ENCODE measurements around the gene CDH23.
"Not testable (repeated sequence)": the region's sequence is repeated elsewhere in the genome, so short reads cannot be mapped to it uniquely, and the experiment has no call there.

Gene CDH23

DNA sequence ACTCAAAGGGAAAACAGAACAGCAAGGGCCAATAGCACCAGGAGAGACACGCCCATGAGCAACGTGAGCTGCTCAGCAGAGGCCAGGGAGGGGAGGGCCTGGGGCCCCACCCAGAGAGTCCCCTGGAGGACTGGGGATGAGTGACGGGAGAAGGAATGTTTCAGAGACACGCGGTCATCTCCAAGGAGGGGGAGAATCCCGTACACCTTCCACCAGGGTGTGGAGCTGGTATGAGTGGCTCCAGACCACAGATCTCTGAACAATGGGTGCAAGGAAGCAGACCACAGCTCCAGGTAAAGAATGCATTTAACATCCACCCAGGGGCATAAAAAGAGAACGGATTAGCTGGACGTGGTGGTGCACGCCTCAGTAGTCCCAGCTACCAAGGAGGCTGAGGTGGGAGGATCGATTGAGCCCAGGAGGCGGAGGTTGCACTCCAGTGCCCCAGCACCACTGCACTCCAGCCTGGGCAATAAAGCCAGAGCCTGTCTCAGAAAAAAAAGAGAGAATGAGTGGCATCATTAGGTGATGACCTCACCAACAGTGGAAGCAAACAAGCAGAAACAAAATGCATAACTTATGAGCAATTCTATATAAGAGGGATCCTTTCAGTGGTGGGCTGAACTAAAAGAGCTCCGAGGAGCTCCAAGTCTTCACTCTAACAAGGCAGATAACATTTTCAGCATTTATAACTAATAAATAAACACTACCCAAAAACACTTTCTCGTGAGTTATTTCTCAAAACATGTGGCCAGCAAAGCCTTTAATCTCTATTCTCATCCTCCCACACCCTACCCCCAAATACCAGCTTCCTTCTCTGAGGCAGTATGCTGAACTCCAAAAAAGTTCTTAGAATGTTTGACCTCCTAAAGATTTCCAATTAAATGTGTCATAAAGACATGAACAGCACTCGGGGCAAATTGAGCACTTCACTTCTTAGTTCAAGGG, 441.8 kb downstream of the CDH23 start:
- peak; percentile 30 for DNase-seq (ENCODE audit: low spot score)

DNA sequence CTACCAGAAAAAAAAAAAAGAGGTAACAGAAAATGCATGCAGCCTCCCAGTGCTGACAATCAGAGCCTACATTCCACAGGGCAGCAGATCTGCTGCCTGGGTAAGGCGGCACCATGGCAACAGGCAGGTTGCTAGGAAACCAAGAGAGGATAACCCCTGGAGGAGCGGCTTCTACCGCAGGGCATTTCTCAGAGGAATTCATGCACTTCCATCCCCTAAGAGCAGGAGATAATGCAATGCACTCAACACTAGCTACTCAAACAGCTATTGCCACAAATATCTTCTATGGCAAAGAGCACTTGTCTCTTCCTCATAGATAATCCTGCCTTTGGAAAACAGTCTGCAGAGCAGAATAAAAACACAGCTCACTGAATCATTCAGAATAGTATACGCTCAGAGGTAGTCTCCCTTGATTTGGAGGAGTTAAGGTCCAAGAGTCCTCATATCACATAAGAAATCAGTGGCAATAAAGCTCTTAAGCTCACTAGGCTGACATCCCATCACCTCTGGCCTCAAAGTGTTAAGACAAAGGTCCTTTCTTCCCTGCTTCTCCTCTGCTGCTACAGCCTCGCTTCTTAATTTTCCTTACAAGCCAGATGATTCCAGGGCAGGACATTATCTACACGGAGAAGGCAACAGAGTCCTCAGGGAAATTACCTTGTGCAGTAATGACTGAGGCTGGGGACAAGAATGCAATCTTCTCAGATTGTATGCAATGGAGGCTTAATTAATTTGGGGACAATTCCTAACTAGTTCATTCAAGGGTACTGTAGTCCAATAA, 443.6 kb downstream of the CDH23 start:
- no peak for DNase-seq (ENCODE audit: low spot score)

DNA sequence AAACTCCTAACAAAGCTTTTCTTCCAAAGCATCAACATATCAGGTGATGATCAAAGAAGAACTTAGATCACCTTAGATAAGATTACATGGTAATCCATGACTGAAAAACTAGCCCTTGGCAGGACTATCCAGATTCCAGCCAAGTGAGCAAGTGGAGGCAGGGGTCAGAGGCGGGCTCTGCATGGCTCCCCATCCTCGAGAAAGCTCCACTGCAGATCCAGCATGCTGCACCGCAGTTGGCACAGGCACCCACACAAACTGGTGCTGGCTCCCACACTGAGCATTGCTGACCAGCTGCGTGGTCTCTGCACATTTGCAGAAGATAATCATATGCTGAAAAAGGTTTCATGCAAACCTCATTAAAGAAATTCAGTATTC, 444.2 kb downstream of the CDH23 start:
- no peak for DNase-seq (ENCODE audit: low spot score)

DNA sequence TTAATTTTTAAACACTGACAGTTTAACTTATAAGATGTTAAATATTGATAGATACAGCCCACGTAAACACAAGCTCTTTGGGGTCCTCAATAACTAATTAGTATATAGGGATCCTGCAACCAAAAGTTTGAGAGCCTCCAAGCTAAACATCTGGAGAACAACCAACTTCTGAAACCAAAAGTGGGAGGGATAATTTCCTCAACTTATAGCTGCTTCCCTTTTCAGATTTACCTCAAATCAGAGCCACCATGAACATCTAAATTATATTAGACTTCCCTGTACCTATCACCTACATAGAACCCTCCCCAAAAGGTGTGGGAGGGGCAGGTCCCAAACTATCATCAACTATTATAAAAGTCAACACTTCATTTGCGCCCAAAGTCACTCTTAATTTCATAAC, 445.7 kb downstream of the CDH23 start:
- no peak for DNase-seq (ENCODE audit: low spot score)

DNA sequence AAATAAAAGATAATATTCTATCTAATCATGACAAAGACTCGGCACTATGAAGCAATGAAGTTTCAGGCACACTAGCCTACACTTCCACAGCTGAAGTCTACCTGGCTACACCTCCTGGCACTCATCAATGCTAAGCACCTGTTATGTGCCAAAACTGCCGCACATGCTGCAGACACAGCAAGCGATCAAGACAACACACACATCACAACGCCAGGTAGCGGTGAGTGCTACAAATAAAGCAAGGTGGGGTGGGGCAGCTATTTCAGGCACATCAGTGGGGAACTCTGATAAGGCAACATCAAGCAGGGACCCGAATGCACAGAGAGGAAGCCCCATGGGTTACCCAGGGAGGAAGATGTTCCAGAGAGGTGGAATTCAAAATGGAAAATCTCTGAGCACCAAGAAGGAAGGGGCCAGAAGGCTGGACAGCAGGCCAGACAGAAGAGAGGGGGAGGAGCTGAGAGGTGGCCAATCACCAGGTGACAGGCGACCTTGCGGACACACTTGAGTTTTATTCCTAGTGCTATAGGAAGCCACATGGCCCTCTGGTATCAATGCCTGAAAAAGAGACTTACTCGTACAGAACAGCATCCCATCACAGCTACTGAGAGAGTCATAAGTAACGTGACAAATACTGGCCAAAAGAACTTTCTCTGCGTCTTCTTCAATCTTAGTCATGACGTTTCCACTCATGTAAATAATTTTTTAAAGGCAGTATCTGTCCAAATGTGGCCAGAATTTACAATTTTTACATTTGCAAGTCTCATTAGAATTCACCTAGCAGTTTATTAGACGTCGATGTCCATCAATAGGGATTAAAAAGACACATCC, 446.4 kb downstream of the CDH23 start:
- no peak for DNase-seq (ENCODE audit: low spot score)

DNA sequence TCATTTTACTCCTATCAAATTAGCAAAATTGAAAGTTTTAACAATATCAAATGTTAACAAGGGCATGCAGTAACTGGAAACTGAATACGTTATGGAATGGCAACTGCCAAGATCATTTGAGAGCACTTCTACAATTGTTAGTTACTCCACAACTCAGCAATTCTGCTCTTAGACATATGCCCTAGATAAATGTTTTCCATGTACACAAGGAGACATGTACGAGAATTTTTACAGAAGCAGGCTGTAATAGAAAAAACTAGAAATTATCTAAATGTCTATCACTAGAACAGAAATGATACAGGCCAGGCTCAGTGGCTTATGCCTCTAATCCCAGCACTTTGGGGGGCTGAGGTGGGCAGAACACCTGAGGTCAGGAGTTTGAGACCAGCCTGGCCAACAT, 447.4 kb downstream of the CDH23 start:
- DNase-seq (ENCODE audit: low spot score): no peak

DNA sequence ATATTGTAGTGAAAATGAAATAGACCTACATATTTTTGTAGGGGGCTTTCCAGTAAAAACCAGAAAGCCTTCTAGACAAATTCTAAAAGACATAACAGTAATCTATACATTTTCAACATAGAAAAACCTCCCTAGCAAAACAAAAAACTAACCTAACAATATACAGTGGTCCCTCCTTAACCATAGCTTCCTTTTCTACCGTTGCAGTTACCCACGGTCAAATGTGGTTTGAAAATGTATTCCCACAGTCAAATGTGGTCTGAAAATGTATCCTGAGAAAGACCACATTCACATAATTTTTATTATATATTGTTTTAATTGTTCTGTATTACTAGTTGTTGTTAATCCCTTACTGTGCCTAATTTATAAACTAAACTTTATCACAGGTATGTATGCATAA, 448.0 kb downstream of the CDH23 start:
- no peak for DNase-seq (ENCODE audit: low spot score)

DNA sequence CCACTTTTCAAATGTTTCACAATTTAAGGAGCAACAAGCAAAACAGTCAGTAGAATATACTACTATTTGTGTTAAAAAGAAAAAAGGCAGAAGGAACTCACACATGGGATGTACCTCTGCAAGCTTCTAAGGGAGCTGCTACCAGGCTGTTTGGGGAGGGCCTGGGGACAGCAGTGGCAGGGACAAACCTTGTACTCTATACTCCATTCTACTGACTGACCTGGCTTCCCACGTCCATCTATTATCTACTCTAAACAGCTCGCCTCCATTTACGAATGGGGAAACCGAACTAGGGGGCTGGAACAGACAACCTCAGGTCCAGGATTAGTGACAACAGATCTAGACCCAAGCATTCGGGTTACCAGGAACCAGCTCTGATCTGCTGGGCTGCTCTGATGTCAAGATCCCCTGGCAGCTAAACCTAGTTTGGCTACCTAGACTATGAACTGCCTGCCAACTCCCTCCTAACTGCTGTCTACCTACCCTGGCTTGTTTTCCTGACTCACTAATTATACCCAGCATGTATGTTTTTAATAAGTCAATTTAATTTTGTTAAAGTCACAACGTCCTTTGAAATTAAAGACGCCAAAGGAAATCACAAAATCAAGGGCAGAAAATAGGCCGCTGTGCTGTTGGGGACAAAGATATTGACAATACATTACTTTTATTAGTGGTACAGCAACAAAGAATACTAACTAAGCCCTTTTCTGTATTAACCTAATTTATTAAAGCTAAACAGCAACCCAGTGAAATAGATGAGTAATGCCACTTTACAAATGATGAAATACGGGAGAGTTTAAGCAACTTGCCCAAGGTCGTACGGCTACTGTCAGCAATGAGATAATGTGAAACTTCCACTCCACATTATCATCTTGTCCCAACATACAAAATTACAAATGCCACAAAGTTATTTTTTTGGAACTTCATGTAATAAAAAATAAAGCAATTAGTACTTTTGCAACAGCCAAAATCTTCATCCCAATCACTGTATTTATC, 449.0 kb downstream of the CDH23 start:
- no peak for DNase-seq (ENCODE audit: low spot score)

DNA sequence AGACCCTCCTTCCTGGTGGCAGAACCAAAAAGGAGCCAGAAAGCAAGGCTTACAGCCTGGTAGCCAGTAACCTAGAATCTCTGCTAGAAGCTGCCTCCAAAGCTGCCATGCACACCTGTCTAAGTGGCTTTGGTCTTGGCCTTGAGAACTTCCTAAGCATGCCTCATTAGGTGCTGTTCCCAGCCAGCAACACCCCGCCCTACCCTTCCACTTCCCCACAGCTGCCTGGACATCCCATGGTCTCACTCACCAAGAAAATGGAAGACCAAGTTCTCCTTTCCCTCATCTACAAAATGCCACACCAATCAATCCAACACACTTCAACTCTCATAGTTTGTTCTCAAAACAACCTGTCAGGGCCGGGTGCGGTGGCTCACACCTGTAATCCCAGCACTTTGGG, 450.1 kb downstream of the CDH23 start:
- DNase-seq (ENCODE audit: low spot score): no peak

DNA sequence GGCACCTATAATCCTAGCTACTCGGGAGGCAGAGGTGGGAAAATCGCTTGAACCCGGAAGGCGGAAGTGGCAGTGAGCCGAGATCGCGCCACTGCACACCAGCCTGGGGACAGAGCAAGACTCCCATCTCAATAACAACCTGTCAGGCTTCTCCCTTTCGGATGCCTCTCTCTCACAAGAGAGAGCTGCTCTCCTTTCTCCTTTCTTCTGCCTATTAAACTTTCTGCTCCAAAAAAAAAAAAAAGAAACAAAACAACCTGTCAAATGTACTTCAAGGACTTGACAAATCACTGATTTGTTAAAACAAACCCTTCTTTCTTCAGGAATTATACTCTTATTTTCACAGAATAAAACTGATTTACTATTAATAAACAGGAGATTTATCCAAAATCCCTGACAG, 450.7 kb downstream of the CDH23 start:
- DNase-seq (ENCODE audit: low spot score): no peak

DNA sequence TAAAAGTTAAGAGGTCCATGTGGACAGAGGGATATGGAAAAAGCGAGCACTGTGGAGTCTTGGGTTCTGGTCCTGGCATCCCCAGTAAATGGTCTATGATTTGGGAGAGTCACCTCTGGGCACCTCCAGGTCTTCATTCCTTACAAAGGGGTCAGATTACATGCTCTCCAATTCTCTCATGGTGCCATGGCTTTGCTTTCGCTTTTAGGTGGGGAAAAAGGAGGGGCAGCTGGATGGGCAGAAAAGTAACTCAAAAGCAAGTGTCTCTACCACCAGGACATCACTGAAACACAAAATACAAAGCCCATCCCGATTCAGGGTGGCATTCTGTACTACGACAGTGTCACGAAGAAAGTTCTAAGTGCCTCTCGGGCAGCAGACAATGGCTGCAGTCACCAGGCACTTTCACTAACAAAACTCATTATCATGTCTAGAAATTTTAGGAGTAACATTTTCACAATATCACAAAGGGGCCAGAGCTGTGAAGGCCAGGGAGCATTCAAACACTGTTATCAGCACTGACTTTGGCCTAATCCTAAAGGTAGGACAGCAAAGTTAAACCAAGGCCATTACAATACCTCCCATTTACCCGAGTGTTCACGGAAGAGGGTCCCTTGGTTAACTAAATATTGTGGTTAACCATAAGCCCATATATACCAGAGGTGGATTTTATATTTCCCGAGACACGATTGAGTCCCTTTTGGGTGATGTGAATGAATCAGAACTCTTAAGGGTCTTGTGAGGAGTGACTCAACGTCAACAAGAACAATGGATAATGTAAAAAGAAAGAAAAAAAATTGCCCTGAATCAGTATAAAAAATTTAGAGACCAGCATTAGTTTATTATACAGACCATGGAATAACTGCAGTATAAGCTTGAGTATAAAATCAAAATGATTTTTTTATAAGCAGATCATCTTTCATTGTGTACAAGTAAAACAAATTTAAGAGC, 451.9 kb downstream of the CDH23 start:
- no peak for DNase-seq (ENCODE audit: low spot score)

DNA sequence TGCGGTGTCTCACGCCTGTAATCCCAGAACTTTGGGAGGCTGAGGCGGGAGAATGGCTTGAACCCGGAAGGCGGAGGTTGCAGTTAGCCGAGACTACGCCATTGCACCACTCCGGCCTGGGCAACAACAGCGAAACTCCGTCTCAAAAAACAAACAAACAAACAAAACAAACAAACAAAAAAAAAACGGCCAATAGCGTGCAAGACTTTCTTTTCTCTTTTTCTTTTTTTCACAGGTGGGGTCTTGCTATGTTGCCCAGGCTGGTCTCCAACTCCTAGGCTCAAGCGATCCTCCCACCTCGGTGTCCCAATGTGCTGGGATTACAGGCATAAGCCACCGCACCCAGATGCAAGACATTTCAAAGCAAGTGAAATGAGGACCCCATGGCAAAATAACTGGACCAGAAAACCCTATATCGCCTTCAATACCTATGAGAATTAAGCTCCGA, 452.8 kb downstream of the CDH23 start:
- no peak for DNase-seq (ENCODE audit: low spot score)

DNA sequence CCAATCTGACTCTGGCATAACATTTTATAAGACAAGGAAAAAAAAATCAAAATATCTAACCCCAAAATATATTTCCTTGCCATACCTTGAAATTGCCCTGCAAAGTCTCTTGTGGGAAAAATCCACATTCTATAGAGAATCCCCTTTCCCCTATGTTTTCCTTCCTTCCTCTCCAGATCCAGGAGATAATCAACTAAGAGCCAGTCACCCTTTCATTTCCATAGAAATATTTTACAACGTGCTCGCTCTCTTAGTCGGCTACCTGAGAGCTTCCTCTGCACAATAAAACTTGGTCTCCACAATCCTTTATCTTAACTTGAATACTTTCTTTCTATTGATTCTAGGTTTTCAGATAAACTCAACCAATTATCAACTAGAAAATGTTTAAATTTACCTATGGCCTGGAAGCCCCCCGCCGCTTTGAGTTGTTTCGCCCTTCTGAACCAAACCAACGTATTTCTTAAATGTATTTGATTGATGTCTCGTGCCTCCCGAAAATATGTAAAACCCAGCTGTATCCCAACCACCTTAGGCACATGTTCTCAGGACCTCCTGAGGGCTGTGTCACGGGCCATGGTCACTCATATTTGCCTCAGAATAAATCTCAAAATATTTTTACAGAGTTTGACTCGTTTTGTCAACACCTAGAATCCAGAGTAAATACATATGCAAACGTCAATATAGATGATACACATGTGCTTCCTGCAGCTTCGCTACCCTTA, 453.5 kb downstream of the CDH23 start:
- DNase-seq (ENCODE audit: low spot score): no peak

DNA sequence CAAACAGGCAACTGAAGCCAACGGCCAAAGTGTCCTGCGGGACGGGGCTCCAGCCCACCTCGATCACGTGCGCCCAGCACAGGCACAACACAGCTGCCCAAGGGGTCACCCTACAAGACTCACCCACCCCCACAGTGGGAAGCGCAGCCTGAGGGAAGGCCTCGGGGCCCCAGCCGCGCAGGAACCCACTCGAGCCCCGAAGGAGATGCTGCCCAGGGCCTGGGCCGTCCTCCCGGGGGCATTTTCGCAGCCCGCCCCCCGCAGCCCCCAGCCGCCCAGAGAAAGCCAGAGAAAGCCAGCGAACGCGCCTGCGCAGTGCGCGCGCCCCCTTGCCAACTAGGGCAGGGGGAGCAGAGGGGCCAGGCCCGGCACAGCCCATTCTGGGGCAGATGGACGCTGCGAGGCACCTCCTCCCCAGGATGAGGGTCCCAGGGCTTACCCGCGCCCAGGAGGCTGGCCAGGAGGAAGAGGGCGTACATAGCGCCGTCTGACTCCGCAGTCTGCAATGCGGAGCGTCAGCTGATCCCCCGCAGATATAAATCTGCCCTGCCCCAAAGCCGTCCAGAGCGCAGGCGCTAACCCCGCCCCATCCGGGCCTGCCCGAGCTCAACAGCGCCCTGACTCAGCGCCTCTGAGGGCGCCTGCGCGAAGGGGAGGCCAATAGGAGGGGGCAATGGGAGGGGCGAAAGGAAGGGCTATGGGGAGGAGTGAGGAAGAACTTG, 454.2 kb downstream of the CDH23 start, which contains the start of gene PSAP:
Gene PSAP, minus strand, starts transcription at position 509 of the 722 bp plus-strand sequence. Its CDS starts 30 bp downstream, at position 479.
- peak; percentile 98 for DNase-seq (ENCODE audit: low spot score)

DNA sequence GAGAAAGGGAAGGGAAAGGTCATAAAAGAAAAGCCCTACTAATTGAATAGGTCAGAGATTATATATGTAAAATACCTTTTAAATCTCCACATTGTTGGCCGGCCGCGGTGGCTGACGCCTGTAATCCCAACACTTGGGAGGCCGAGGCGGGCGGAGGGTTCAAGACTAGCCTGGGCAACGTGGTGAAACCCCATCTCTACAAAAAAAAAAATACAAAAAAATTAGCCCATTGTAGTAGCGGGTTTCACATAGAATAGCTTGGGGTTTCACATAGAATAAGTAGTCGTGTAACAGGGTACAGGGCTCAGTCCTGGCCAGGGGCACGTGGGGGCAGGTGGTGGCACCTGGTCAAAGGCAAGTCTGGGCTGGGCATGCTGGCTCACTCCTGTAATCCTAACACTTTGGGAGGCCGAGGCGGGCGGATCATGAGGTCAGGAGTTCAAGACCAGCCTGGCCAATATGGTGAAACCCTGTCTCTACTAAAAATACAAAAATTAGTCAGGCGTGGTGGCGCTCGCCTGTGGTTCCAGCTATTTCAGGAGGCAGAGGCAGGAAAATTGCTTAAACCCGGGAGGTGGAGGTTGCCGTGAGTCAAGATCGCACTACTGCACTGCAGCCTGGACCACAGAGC, 454.9 kb downstream of the CDH23 start:
- not testable (repeated sequence) for DNase-seq (ENCODE audit: low spot score)

DNA sequence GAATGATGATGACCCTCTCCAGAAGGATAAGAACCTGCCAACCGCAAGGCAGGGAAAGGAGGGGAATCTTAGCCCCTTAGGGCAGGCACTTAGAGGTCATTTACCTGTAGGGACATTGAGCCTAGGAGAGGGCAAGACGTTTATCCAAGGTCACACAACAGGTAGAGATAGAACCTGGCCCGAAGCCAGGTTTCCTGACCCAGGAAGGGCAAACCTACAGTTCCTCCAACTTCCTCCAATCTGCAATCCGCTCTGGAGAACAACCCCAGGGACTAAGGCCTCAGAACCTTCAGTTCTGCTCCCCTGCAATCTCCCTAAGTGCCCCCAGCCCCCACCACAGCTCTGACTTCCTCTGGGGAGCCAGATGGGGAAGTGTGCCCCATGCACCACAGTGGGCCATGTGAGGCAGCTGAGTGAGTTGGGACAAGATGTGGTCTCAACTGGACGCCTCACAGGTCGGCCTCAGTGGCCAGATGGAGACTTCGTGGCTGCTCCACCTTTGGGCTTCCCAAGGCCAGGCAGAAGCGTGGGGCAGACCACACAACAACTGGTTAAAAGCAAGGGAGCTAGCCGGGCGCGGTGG, 455.7 kb downstream of the CDH23 start:
- DNase-seq (ENCODE audit: low spot score): no peak

DNA sequence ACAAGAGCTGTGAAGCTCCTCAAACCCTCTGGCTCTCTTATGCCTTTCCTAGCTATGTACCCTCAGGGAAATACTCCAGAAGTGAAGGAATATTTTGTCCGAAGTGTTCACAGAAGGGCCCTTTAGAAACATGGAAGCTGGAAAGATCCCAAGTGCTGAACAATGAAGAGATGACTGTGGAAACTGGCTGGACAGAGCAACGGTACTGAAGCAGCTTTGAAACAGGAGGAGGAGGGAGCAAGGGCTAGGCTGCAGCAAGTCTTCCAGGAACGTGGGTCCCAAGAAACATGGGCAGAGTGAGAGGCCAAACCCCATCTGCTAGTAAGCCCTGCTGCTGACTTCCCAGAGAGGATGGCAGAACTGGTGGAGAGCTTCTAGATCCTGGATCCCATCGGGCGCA, 457.3 kb downstream of the CDH23 start:
- no peak for DNase-seq (ENCODE audit: low spot score)

All from LoVo (cell line).